Heart right ventricle (tissue), 16 donors: ENCODE results near the gene ABITRAM. TPM values are rescaled to one million over a fixed set of nuclear protein-coding genes. Genes with fewer than 3 reads are reported as not detected.

ENCODE experiments used
- ATAC-seq, 8 donors: fragments of 200-7000 bp; cut with Tn5 transposase; one replicate each; pipeline ENCODE4 v1.9.1; 2020; ENCODE audit warnings: mild to moderate bottlenecking in 8 of 8, moderate library complexity in 8 of 8, moderate number of reproducible peaks in 1 of 8
- DNase-seq, 2 donors: peaks; one replicate each; pipeline ENCODE4 v3.0.0-alpha.2; 2020
- H3K27ac ChIP-seq, 10 donors: fragments of 200-600 bp; sonication (generic) in 2 of 10; one replicate each; pipeline versions ENCODE4 v1.5.0 to v1.8.0; 2020 to 2022; ENCODE audit warnings: mild to moderate bottlenecking in 3 of 10
- H3K27me3 ChIP-seq, 7 donors: fragments of 200-600 bp; one replicate each; pipeline ENCODE4 v1.8.0; 2021 to 2022; ENCODE audit warnings: mild to moderate bottlenecking in 2 of 7
- H3K36me3 ChIP-seq, 9 donors: fragments of 200-600 bp; sonication (generic) in 1 of 9; one replicate each; pipeline versions ENCODE4 v1.5.0 to v1.8.0; 2020 to 2022; ENCODE audit warnings: mild to moderate bottlenecking in 2 of 9
- H3K4me1 ChIP-seq, 9 donors: fragments of 200-600 bp; sonication (generic) in 1 of 9; one replicate each; pipeline versions ENCODE4 v1.5.0 to v1.8.0; 2020 to 2022; ENCODE audit warnings: mild to moderate bottlenecking in 4 of 9
- H3K4me3 ChIP-seq, 10 donors: fragments of 200-600 bp; sonication (generic) in 2 of 10; one replicate each; pipeline versions ENCODE4 v1.5.0 to v1.8.0; 2020 to 2022; ENCODE audit warnings: mild to moderate bottlenecking in 7 of 10, moderate library complexity in 2 of 10
- H3K9me3 ChIP-seq, 11 donors: fragments of 200-600 bp in 10 of 11; sonication (generic) in 2 of 11; one replicate each; pipeline versions ENCODE4 v1.5.0 to v1.8.0; 2013 to 2022; ENCODE audit warnings: mild to moderate bottlenecking in 2 of 11, control low read depth in 1 of 11, moderate library complexity in 1 of 11
- CTCF ChIP-seq, 9 donors: fragments of 200-600 bp; sonication (generic) in 2 of 9; IDR thresholded peaks; one replicate each; pipeline versions ENCODE4 v1.5.0 to v1.8.0; 2021 to 2022; ENCODE audit warnings: antibody characterized with exemption in 9 of 9, mild to moderate bottlenecking in 5 of 9, moderate library complexity in 1 of 9
- WGBS, 2 donors: extraction: QIAGEN DNeasy Blood & Tissue Kit; methylation state at CpG; one replicate each; pipeline ENCODE4 v1.1.7; 2013; ENCODE audit warnings: inconsistent platforms in 1 of 2; 5-methylcytosine and 5-hydroxymethylcytosine counted together
- intact Hi-C, 10 donors: fragments of 100-400 bp; cut with DNase I; formaldehyde crosslinking; loops; one replicate each; pipeline versions ENCODE4 v1.11.1 to v1.14.2; 2022
- polyA plus RNA-seq, 2 donors: library from polyadenylated mRNA; stranded (reverse); fragments of 200-250 nt; gene quantifications; one replicate each; pipeline ENCODE4 v1.2.3, GENCODE V29; 2013
- total RNA-seq, 10 donors: library from RNA; stranded (reverse); fragmentation: NEBNext Ultra II Directional in 3 of 10; extraction: Animal tissue kit (Norgen Biotek cat#: 25700) in 3 of 10; gene quantifications; one replicate each; pipeline versions ENCODE4 v1.2.1 to v1.2.4, GENCODE V29; 2021 to 2023
- donor health status: Arrhythmogenic right ventricular cardiomyopathy.
- donor health status: ischemic (EF 13 %, LVEDD 7.1; RV severe dilation, severe dysfunction).
- donor health status: healthy with polysubstance abuse.
- donor health status: DM: no; HTN: yes; CAD: no.
- donor health status: DM: no; HTN: no; CAD: no.
- donor health status: ischemic (EF 25% LVEDD 6.9; RV normal size, moderate dysfunction).
- donor health status: ischemic (EF 25% LVEDD 5.7; RV mildly dilated, moderate dysfunction).
- donor health status: healthy.
- donor health status: DM: yes; HTN: yes; CAD: no.
- donor health status: Ischemic cardiomyopathy.
- donor health status: ischemic (EF 35%, LVEDD 5.7; RV mildly dilated, moderate dysfunction).
- donor health status: nonischemic (EF 11% LVEDD 7.7; RV severe dilation, severe dysfunction).
- donor health status: DM: yes; HTN: yes; CAD: no.
- donor health status: PGD.
- donor health status: ischemic (EF 29% LVEDD 5.4; RV normal size, mild dysfunction).
- donor health status: nonischemic (EF 23%, LVEDD 6.1; RV moderate dilation, normal function).

ABITRAM gene
- total and polyA plus RNA-seq, 12 donors, result 9.1 to 17.7 (median 14.6) TPM

DNA sequence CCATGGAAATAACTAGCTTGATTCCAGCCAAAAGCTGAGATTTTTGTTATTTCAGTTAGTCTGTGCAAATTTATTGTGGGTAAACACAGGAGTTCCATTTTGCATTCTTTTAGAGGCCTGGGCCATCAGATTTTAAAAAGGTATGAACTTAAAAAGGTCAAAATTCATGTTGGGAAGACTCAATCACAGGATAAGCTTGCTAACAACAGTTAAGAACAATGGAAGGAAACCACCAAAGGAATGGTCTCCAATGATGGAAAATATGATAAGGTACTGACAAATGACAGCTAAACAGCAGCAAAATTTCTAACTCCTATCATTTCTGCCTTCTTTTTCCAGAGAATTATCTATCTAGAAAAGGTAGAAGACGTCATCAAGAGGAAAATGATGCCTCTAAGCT is 16.0 kb downstream of the ABITRAM start:
- intact Hi-C loops, result loop anchor here in 1 of 10 donors (10.0 kb wide), 1 partner anchor 65 kb away; no protein-coding TSS in a partner anchor
- no peaks in the 10 kb centered on the region for H3K9me3 ChIP-seq
- no peaks in the 10 kb centered on the region for H3K27me3 ChIP-seq
- WGBS, 2 donors, result 73 to 83% methylated on average over 1 of the region's 1 CpG
- no peak for TF ChIP-seq CTCF (IDR thresholded peaks at IDR 0.05)
- H3K27ac ChIP-seq, result peak overlapping the region in 4 of 10 donors; percentile 19 to 48 (median 28)
- no peak overlapping the region for H3K4me3 ChIP-seq
- ATAC-seq (peak in 1 of 8 donors; percentile 46), DNase-seq (no peak)
- H3K36me3 ChIP-seq, result peaks cover 0 to 48% (median 0%) of the 10 kb centered on the region in 9 donors
- H3K4me1 ChIP-seq, result peaks cover 0 to 40% (median 9%) of the 10 kb centered on the region in 9 donors

GRCh38 chr9:108951578-108951977 is 17.4 kb downstream of the ABITRAM start:
- ATAC-seq (no peak), DNase-seq (no peak)
- WGBS, 2 donors, result 71 to 81% methylated on average over 2 of the region's 2 CpGs
- Histone ChIP-seq H3K4me1 (peaks cover 0 to 40% (median 9%) of the 10 kb centered on the region in 9 donors), H3K4me3 (no peak overlapping the region), H3K9me3 (no peaks in the 10 kb centered on the region), H3K27me3 (no peaks in the 10 kb centered on the region), H3K36me3 (peaks cover 0 to 35% (median 0%) of the 10 kb centered on the region in 9 donors), H3K27ac (no peak overlapping the region)
- intact Hi-C loops, result loop anchor here in 1 of 10 donors (10.0 kb wide), 1 partner anchor 67 kb away; no protein-coding TSS in a partner anchor
- TF ChIP-seq CTCF (IDR thresholded peaks at IDR 0.05), result no peak

DNA sequence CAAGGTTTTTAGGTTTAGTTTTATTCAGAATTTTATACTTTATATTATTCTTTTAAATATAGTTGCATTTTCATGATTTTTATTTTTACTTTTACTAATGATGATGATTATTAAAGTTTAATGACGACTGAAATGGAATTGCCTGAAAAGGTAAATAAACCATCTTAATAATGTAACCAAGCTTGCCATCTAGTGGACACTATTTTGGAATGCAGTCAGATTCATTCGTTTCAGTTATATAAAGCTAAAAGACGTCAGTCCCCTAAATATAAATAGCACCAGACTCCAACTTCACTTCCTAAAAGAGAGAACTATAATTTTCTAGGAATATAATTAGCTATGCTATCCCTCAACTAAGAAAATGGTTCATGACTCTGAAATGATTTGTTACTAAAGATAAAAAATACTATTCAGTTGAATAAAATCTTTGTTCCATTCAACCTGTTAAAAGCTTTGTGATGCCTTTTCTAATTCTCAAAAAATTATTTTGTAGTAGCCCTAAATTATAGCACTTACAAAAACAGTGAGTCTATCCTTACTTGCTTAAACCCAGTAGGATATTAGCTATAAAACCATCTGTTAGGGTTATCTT is 19.9 kb downstream of the ABITRAM start:
- WGBS, 2 donors, result 1% methylated on average over 3 of the region's 3 CpGs
- Histone ChIP-seq H3K4me1 (peaks cover 0 to 36% (median 9%) of the 10 kb centered on the region in 9 donors), H3K27me3 (no peaks in the 10 kb centered on the region), H3K27ac (peak overlapping the region in 7 of 10 donors; percentile 19 to 77 (median 69)), H3K4me3 (no peak overlapping the region), H3K9me3 (no peaks in the 10 kb centered on the region), H3K36me3 (peaks cover 0 to 14% (median 0%) of the 10 kb centered on the region in 9 donors)
- intact Hi-C loops, result loop anchor here in 1 of 10 donors (10.0 kb wide), 1 partner anchor 69 kb away; no protein-coding TSS in a partner anchor
- ATAC-seq (peak in 7 of 8 donors; percentile 55 to 88 (median 82)), DNase-seq (peak in 1 of 2 donors; percentile 23)
- peak; percentile 37 to 84 (median 74) for TF ChIP-seq CTCF (IDR thresholded peaks at IDR 0.05)

GRCh38 chr9:108956022-108956630 is 21.9 kb downstream of the ABITRAM start:
- 69 to 77% methylated on average over 4 of the region's 4 CpGs for WGBS, 2 donors
- peaks cover 0 to 40% (median 13%) of the 10 kb centered on the region in 9 donors for H3K4me1 ChIP-seq
- H3K4me3 ChIP-seq, result no peak overlapping the region
- DNase-seq (no peak), ATAC-seq (no peak)
- no peak for TF ChIP-seq CTCF (IDR thresholded peaks at IDR 0.05)
- H3K27me3 ChIP-seq, result no peaks in the 10 kb centered on the region
- H3K27ac ChIP-seq, result peak overlapping the region in 3 of 10 donors; percentile 8 to 76 (median 66)
- no peaks in the 10 kb centered on the region for H3K9me3 ChIP-seq
- peaks cover 0 to 20% (median 0%) of the 10 kb centered on the region in 9 donors for H3K36me3 ChIP-seq
- intact Hi-C loops, result loop anchor here in 1 of 10 donors (10.0 kb wide), 1 partner anchor 71 kb away; no protein-coding TSS in a partner anchor
